ENCODE measurements around the gene TYW1. TPM values are rescaled to one million over a fixed set of nuclear protein-coding genes. Genes with fewer than 3 reads are reported as not detected.

The TYW1 gene
- total and polyA plus RNA-seq, 2 of the 8 experiments (the other 6 are each of a cell fraction or from before 2014, with no cell fraction given) = 8.8 to 16.2 TPM

- no peak overlapping the region for H2BK15ac ChIP-seq (ENCODE audit: low read length)
- no peak overlapping the region for H2BK5ac ChIP-seq (ENCODE audit: low read depth, low read length)
- no peak overlapping the region for H4K8ac ChIP-seq (ENCODE audit: extremely low read depth, insufficient read depth, low read length)
- H3K4me3 ChIP-seq (ENCODE audit: extremely low read depth in 1 of 4, insufficient read depth in 2 of 4, low read depth in 3 of 4, low read length in 4 of 4) = no peak overlapping the region
- H3K36me3 ChIP-seq (ENCODE audit: control insufficient read depth in 2 of 4, insufficient read depth in 4 of 4, low read length in 3 of 4) = peaks cover 0 to 10% (median 2%) of the 10 kb centered on the region in 4 experiments; a peak in 3 of 8 replicates
- no peak overlapping the region for H2BK120ac ChIP-seq (replicated peaks; ENCODE audit: low read depth, low read length)
- H3K27me3 ChIP-seq (replicated peaks in 1 of 4; ENCODE audit: control insufficient read depth in 3 of 4, extremely low read depth in 1 of 4, insufficient read depth in 3 of 4, low read length in 3 of 4) = no peaks in the 10 kb centered on the region
- no peak overlapping the region for H2BK12ac ChIP-seq (ENCODE audit: low read depth, low read length)
- no peak overlapping the region for H2AK5ac ChIP-seq (ENCODE audit: low read depth, low read length)
- H3K79me2 ChIP-seq (ENCODE audit: control insufficient read depth in 1 of 2, insufficient read depth in 2 of 2, low read length in 2 of 2) = peaks cover 0 to 6% of the 10 kb centered on the region in 2 experiments; a peak in 1 of 4 replicates
- FAIRE-seq (no peak), DNase-seq (ENCODE audit: low read depth in 1 of 2, low spot score in 2 of 2) (no peak)
- no peaks in the 10 kb centered on the region for H3K79me1 ChIP-seq (ENCODE audit: low read depth, low read length)
- H3K27ac ChIP-seq (ENCODE audit: low read depth, low read length) = no peak overlapping the region
- H3K4ac ChIP-seq (replicated peaks; ENCODE audit: insufficient read length, low read depth, low read length) = no peak overlapping the region
- no peak overlapping the region for H3K4me2 ChIP-seq (ENCODE audit: insufficient read depth in 1 of 2, low read depth in 2 of 2, low read length in 2 of 2)
- H2AFZ ChIP-seq (ENCODE audit: low read length) = no peak overlapping the region
- no peak overlapping the region for H2BK20ac ChIP-seq (ENCODE audit: low read length)
- H3K18ac ChIP-seq (ENCODE audit: extremely low read depth, low read length) = no peak overlapping the region
- H4K91ac ChIP-seq (replicated peaks; ENCODE audit: insufficient read length, low read length) = no peak overlapping the region
- CTCF ChIA-PET (ENCODE audit: partially characterized antibody) = interaction anchor here (0.6 kb wide), 1 partner anchor 42 kb away, joined by 4 read pairs; no protein-coding TSS in a partner anchor
- WGBS, 2 experiments (ENCODE audit: extremely low coverage in 1 of 2, insufficient coverage in 1 of 2, insufficient read length in 1 of 2, insufficient replicate concordance in 2 of 2, low coverage in 1 of 2, low lambda C conversion rate in 2 of 2, missing lambda C conversion rate in 1 of 2) = 92% methylated on average over 2 of the region's 2 CpGs; no CpG with 5 or more reads in 1 of the 2 experiments
- no peaks in the 10 kb centered on the region for H4K20me1 ChIP-seq (replicated peaks in 1 of 2; ENCODE audit: control insufficient read depth in 1 of 2, insufficient read depth in 2 of 2, low read length in 2 of 2)
- no peak overlapping the region for H3K56ac ChIP-seq (replicated peaks; ENCODE audit: insufficient read length, low read depth, low read length)
- no peak overlapping the region for H3K23ac ChIP-seq (ENCODE audit: insufficient read length)
- no peak overlapping the region for H4K5ac ChIP-seq (ENCODE audit: insufficient read length, low read depth, low read length)
- H3K23me2 ChIP-seq (ENCODE audit: low read depth, low read length) = no peaks in the 10 kb centered on the region
- POLR2A ChIA-PET (ENCODE audit: partially characterized antibody) = interaction anchor here (1.0 kb wide), 1 partner anchor 13 kb away, joined by 3 read pairs; no protein-coding TSS in a partner anchor
- no peaks in the 10 kb centered on the region for H3K9me3 ChIP-seq (ENCODE audit: insufficient read depth in 2 of 2, low read depth in 1 of 2, low read length in 1 of 2)
- H3K4me1 ChIP-seq (replicated peaks in 1 of 4; ENCODE audit: control insufficient read depth in 3 of 4, insufficient read depth in 4 of 4, low read length in 3 of 4) = no peaks in the 10 kb centered on the region
- no peak overlapping the region for H3K9ac ChIP-seq (replicated peaks in 1 of 4; ENCODE audit: extremely low read depth in 1 of 4, low read depth in 3 of 4, low read length in 3 of 4)
- no peak overlapping the region for H3K14ac ChIP-seq (ENCODE audit: insufficient read length)
- TF ChIP-seq TAF7 (optimal IDR thresholded peaks at IDR 0.05; ENCODE audit: borderline replicate concordance, low read depth, low read length) (no peak), SAP30 (IDR thresholded peaks at IDR 0.05; ENCODE audit: insufficient read depth, insufficient replicate concordance, low read length) (no peak), SP2 (IDR thresholded peaks at IDR 0.05; ENCODE audit: low read length) (no peak), GABPA (IDR thresholded peaks at IDR 0.05; ENCODE audit: borderline replicate concordance, insufficient read depth, low read length) (no peak), RXRA (IDR thresholded peaks at IDR 0.05; ENCODE audit: insufficient read depth, low read depth, low read length) (no peak), ASH2L (IDR thresholded peaks at IDR 0.05; ENCODE audit: low read length) (no peak), TCF12 (IDR thresholded peaks at IDR 0.05; ENCODE audit: low read depth, low read length) (no peak), HDAC6 (IDR thresholded peaks at IDR 0.05; ENCODE audit: low read depth, low read length) (no peak), NANOG (IDR thresholded peaks at IDR 0.05; ENCODE audit: insufficient read depth, low read depth, low read length, poor library complexity, severe bottlenecking) (no peak), PHF8 (conservative IDR thresholded peaks at IDR 0.05; ENCODE audit: low read depth, low read length) (no peak), EZH2 (IDR thresholded peaks at IDR 0.05; ENCODE audit: low read depth, low read length, severe bottlenecking) (no peak), EP300 (IDR thresholded peaks at IDR 0.05; ENCODE audit: borderline replicate concordance in 1 of 2, low read depth in 2 of 2, low read length in 2 of 2) (no peak)
Measured at GRCh38 chr7:67006965-67007364, 10.3 kb downstream of the TYW1 start.

Data from H1 (cell line).